ENCODE data around the gene ZNF397.

ZNF397 gene

GRCh38 chr18:35246831-35247230 is 6.0 kb downstream of the ZNF397 start:
- no peak for DNase-seq

GRCh38 chr18:35247412-35248249 is 6.8 kb downstream of the ZNF397 start:
- no peak for DNase-seq

- DNase-seq, result no peak
Measured at GRCh38 chr18:35248429-35248828, 7.6 kb downstream of the ZNF397 start.

GRCh38 chr18:35252466-35252865 is 11.6 kb downstream of the ZNF397 start:
- no peak for DNase-seq

- no peak for DNase-seq
Measured at GRCh38 chr18:35253655-35254287, 12.9 kb downstream of the ZNF397 start.

GRCh38 chr18:35256947-35257346 is 16.1 kb downstream of the ZNF397 start:
- DNase-seq, result no peak

- DNase-seq, result no peak
Measured at GRCh38 chr18:35264409-35264808, 23.6 kb downstream of the ZNF397 start.

- peak; percentile 61 for DNase-seq
Measured at GRCh38 chr18:35267161-35267651, 26.4 kb downstream of the ZNF397 start.

GRCh38 chr18:35267809-35268208 is 27.0 kb downstream of the ZNF397 start:
- no peak for DNase-seq

- DNase-seq, result no peak
Measured at GRCh38 chr18:35268821-35269220, 28.0 kb downstream of the ZNF397 start.

GRCh38 chr18:35271656-35272055 is 30.8 kb downstream of the ZNF397 start:
- DNase-seq, result no peak

- DNase-seq, result no peak
Measured at GRCh38 chr18:35276267-35276666, 35.4 kb downstream of the ZNF397 start.

- no peak for DNase-seq
Measured at GRCh38 chr18:35277633-35278032, 36.8 kb downstream of the ZNF397 start.

- DNase-seq, result no peak
Measured at GRCh38 chr18:35278085-35278484, 37.3 kb downstream of the ZNF397 start.

GRCh38 chr18:35278969-35279368 is 38.1 kb downstream of the ZNF397 start:
- DNase-seq, result no peak

- no peak for DNase-seq
Measured at GRCh38 chr18:35282353-35282752, 41.5 kb downstream of the ZNF397 start.

- no peak for DNase-seq
Measured at GRCh38 chr18:35283923-35284794, 43.3 kb downstream of the ZNF397 start.

- DNase-seq, result no peak
Measured at GRCh38 chr18:35284841-35285240, 44.0 kb downstream of the ZNF397 start.

- peak; percentile 7 for DNase-seq
Measured at GRCh38 chr18:35289293-35289692, 48.5 kb downstream of the ZNF397 start.

GRCh38 chr18:35289727-35290093 is 48.9 kb downstream of the ZNF397 start:
- no peak for DNase-seq

- peak; percentile 84 for DNase-seq
Measured at GRCh38 chr18:35290094-35290735, 49.4 kb downstream of the ZNF397 start, which contains the start of gene ZSCAN30. ZSCAN30 (minus strand) TSS chr18:35290229; CDS start chr18:35264352, 25,877 bp downstream.

GRCh38 chr18:35291166-35291565 is 50.3 kb downstream of the ZNF397 start:
- DNase-seq, result no peak

- DNase-seq, result no peak
Measured at GRCh38 chr18:35296060-35296459, 55.2 kb downstream of the ZNF397 start.
